ENCODE measurements around the gene GUCY1B1.

GUCY1B1 gene

DNA sequence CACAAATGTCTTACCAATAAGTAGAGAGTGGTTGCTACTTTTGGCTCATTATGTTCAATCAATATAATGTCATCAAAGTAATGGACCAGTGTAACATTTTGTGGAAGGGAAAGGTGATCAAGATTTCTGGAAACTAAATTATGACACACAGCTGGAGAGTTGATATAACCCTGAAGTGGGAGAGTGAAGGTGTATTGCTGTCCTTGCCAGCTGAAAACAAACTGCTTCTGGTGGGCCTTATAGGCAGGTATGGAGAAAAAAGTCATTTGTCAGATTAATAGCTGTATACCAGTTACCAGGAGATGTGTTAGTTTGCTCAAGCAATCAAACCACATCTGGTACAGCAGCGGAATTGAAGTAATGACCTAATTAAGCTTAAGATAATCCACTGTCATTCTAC lies 17.3 kb upstream of the GUCY1B1 start:
- ChIA-PET POLR2A (ENCODE audit: low non-redundant PET) (no interaction called here), CTCF (interaction anchor here (0.5 kb wide), 1 partner anchor 1009 kb away, joined by 3 read pairs; no protein-coding TSS in a partner anchor)
- no peak for DNase-seq (ENCODE audit: low spot score)
- H3K27ac ChIP-seq, result no peak overlapping the region
- TF ChIP-seq, protein P1, sequence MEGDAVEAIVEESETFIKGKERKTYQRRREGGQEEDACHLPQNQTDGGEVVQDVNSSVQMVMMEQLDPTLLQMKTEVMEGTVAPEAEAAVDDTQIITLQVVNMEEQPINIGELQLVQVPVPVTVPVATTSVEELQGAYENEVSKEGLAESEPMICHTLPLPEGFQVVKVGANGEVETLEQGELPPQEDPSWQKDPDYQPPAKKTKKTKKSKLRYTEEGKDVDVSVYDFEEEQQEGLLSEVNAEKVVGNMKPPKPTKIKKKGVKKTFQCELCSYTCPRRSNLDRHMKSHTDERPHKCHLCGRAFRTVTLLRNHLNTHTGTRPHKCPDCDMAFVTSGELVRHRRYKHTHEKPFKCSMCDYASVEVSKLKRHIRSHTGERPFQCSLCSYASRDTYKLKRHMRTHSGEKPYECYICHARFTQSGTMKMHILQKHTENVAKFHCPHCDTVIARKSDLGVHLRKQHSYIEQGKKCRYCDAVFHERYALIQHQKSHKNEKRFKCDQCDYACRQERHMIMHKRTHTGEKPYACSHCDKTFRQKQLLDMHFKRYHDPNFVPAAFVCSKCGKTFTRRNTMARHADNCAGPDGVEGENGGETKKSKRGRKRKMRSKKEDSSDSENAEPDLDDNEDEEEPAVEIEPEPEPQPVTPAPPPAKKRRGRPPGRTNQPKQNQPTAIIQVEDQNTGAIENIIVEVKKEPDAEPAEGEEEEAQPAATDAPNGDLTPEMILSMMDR (conservative IDR thresholded peaks at IDR 0.05; ENCODE audit: low read depth), result no peak

DNA sequence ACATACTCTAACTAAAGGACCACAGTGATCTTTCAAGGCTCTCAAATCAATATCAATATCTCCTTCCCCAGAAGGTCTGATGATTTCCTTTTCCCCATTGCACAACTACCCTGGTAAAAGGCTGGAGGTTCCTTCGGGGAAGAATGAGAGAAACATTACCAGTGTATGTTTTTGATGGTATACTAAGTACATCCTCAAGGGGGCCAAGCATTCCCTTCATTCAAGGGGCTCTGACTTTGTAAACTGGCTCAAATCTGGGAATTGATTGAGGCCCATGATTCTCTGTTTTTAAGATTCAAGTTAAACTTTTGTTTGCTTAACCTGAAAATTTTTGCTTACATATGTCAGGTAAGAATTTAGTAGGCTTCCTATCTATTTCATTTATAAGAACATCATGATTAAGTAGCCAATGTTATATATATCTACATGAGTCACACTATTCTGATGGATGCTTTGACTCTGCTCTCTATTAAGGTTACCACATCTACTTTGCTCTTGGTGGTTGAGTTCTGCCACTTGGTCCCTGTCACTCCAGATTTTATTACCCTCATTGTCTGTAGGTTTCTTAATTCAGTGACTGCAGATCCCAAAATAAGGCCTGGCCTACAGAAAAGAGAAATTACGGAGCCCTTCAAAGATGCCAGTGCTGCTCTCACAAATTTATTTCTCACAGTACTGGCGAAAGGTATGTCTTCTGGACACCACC lies 16.4 kb upstream of the GUCY1B1 start:
- DNase-seq (ENCODE audit: low spot score), result no peak
- no peak overlapping the region for H3K27ac ChIP-seq
- POLR2A ChIA-PET (ENCODE audit: low non-redundant PET), result no interaction called here
- CTCF ChIA-PET, result no interaction called here
- TF ChIP-seq, protein P1 (conservative IDR thresholded peaks at IDR 0.05; ENCODE audit: low read depth), result no peak

- CTCF ChIA-PET, result no interaction called here
- POLR2A ChIA-PET (ENCODE audit: low non-redundant PET), result no interaction called here
- no peak overlapping the region for H3K27ac ChIP-seq
- no peak for DNase-seq (ENCODE audit: low spot score)
- TF ChIP-seq, protein P1 (conservative IDR thresholded peaks at IDR 0.05; ENCODE audit: low read depth), result no peak
These were observed 12.8 kb upstream of the GUCY1B1 start for GRCh38 chr4:155745984-155746383.

- no peak overlapping the region for H3K27ac ChIP-seq
- ChIA-PET CTCF (no interaction called here), POLR2A (ENCODE audit: low non-redundant PET) (no interaction called here)
- TF ChIP-seq, protein P1 (conservative IDR thresholded peaks at IDR 0.05; ENCODE audit: low read depth), result no peak
- DNase-seq (ENCODE audit: low spot score), result no peak
These were observed 10.8 kb upstream of the GUCY1B1 start for GRCh38 chr4:155748039-155748438.

DNA sequence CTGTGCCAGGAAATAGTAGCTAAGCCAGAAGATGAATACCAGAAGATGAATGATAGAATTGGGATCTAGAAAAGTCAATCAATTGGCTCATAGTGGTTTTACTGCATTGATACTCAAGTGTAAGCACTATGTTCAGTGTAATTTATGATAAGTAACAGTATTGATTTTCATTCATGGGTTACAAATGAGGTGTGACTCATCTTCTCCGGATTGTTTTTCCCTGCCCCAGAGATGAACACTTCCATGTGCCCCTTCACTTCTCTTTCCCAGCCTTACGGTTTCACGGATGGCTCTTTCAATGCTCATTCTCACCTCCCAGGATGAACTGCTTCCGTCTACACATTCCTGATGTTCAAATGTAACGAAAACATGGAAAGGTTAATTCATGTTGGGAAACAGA lies 9.8 kb upstream of the GUCY1B1 start:
- CTCF ChIA-PET, result no interaction called here
- DNase-seq (ENCODE audit: low spot score), result no peak
- no peak overlapping the region for H3K27ac ChIP-seq
- TF ChIP-seq, protein P1 (conservative IDR thresholded peaks at IDR 0.05; ENCODE audit: low read depth), result no peak
- POLR2A ChIA-PET (ENCODE audit: low non-redundant PET), result no interaction called here

DNA sequence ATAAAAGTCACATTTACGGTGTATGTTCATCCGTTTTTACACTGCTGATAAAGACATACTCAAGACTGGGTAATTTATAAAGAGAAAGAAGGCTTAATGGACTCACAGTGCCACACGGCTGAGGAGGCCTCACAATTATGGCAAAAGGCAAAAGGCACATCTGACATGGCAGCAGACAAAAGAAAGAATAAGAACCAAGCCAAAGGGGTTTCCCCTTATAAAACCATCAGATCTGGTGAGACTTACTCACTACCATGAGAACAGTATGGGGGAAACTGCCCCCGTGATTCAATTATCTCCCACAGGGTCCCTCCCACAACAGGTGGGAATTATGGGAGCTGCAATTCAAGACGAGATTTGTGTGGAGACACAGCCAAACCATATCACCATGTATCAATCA lies 7.3 kb upstream of the GUCY1B1 start:
- no peak overlapping the region for H3K27ac ChIP-seq
- ChIA-PET CTCF (no interaction called here), POLR2A (ENCODE audit: low non-redundant PET) (no interaction called here)
- no peak for DNase-seq (ENCODE audit: low spot score)
- TF ChIP-seq, protein P1 (conservative IDR thresholded peaks at IDR 0.05; ENCODE audit: low read depth), result no peak

All from RWPE1 (cell line).